HepG2 (cell line): ENCODE results near the gene HMG20B. TPM values are rescaled to one million over a fixed set of nuclear protein-coding genes. Genes with fewer than 3 reads are reported as not detected.

Experiments
- ADNP ChIP-seq: sonication (generic); formaldehyde crosslinking; IDR thresholded peaks from 2 replicates; pipeline ENCODE4 v1.4.0; 2020; ENCODE audit warnings: missing genetic modification reagents
- FOXC1 ChIP-seq: sonication (generic); formaldehyde crosslinking; IDR thresholded peaks from 2 replicates; pipeline ENCODE4 v1.8.0; 2022; ENCODE audit warnings: mild to moderate bottlenecking, missing genetic modification reagents, borderline replicate concordance
- KDM3A ChIP-seq: IDR thresholded peaks from 2 replicates; pipeline ENCODE4 v1.6.1; 2018; ENCODE audit warnings: low read depth, missing compliant biosample characterization
- MAF1 ChIP-seq: sonication (generic); formaldehyde crosslinking; IDR thresholded peaks from 2 replicates; pipeline ENCODE4 v1.5.0; 2020; ENCODE audit warnings: missing genetic modification reagents, borderline replicate concordance
- MED1 ChIP-seq: sonication (generic); formaldehyde crosslinking; IDR thresholded peaks from 2 replicates; pipeline ENCODE4 v1.4.0; 2020; ENCODE audit warnings: missing genetic modification reagents
- MIXL1 ChIP-seq: IDR thresholded peaks from 2 replicates; pipeline ENCODE4 v1.6.1; 2016
- ZNF253 ChIP-seq: sonication (generic); formaldehyde crosslinking; IDR thresholded peaks from 2 replicates; pipeline ENCODE4 v1.8.0; 2022; ENCODE audit warnings: mild to moderate bottlenecking, missing genetic modification reagents, borderline replicate concordance
- ZNF598 ChIP-seq: sonication (generic); formaldehyde crosslinking; IDR thresholded peaks from 2 replicates; pipeline ENCODE4 v1.5.1; 2020; ENCODE audit warnings: mild to moderate bottlenecking, missing genetic modification reagents, borderline replicate concordance
- ZNF674 ChIP-seq: sonication (generic); formaldehyde crosslinking; IDR thresholded peaks from 2 replicates; pipeline ENCODE4 v1.5.0; 2020; ENCODE audit warnings: low read depth, mild to moderate bottlenecking, missing genetic modification reagents
- ZNF781 ChIP-seq: sonication (generic); formaldehyde crosslinking; IDR thresholded peaks from 2 replicates; pipeline ENCODE4 v1.5.1; 2020; ENCODE audit warnings: borderline replicate concordance, mild to moderate bottlenecking, missing genetic modification reagents; ENCODE audit errors: not compliant biosample characterization
- ZNF841 ChIP-seq: sonication (generic); formaldehyde crosslinking; IDR thresholded peaks from 2 replicates; pipeline ENCODE4 v1.8.1; 2023; ENCODE audit warnings: missing genetic modification reagents, borderline replicate concordance
- polyA plus RNA-seq, 8 experiments: library from polyadenylated mRNA; depleted of rRNA in 3 of 8; stranded (reverse) in 7 of 8; unstranded in 1 of 8; fragments of >200 nt; fragmentation: Illumina TruSeq in 4 of 8; extraction: Trizol in 4 of 8; gene quantifications; 2 replicates each; pipeline versions ENCODE4 v1.2.1 to v1.2.3, GENCODE V29; 2011 to 2016; ENCODE audit warnings: low read depth in 4 of 8, missing spikeins in 1 of 8, mixed read lengths in 1 of 8; ENCODE audit not compliant: insufficient read depth in 1 of 8
- total RNA-seq, 5 experiments: library from RNA; depleted of rRNA; stranded (reverse); fragments of >200 nt; fragmentation: Illumina TruSeq; extraction: Trizol; gene quantifications; 2 replicates each; pipeline ENCODE4 v1.2.3, GENCODE V29; 2016; ENCODE audit warnings: low read depth in 1 of 5
- TF ChIP-seq, protein P1 (sequence below): sonication (generic); formaldehyde crosslinking; IDR thresholded peaks from 2 replicates; pipeline ENCODE4 v1.4.0; 2020; ENCODE audit warnings: missing genetic modification reagents, mild to moderate bottlenecking, borderline replicate concordance
- TF ChIP-seq, protein P2 (sequence below): fragments of 450-650 bp; IDR thresholded peaks from 2 replicates; pipeline ENCODE4 v1.6.1; 2017
- TF ChIP-seq, protein P3 (sequence below): fragments of 450-650 bp; IDR thresholded peaks from 2 replicates; pipeline ENCODE4 v1.6.1; 2016
- TF ChIP-seq, protein P4 (sequence below): sonication (generic); formaldehyde crosslinking; IDR thresholded peaks from 2 replicates; pipeline ENCODE4 v1.8.1; 2022; ENCODE audit warnings: low read depth, mild to moderate bottlenecking, missing genetic modification reagents
- TF ChIP-seq, protein P5 (sequence below): sonication (generic); formaldehyde crosslinking; IDR thresholded peaks from 2 replicates; pipeline ENCODE4 v1.4.0; 2020; ENCODE audit warnings: missing genetic modification reagents, mild to moderate bottlenecking, borderline replicate concordance

Gene HMG20B
- total and polyA plus RNA-seq, 2 of the 13 experiments (the other 11 are each of a cell fraction or from before 2014, with no cell fraction given): 23.9 to 29.2 TPM

DNA sequence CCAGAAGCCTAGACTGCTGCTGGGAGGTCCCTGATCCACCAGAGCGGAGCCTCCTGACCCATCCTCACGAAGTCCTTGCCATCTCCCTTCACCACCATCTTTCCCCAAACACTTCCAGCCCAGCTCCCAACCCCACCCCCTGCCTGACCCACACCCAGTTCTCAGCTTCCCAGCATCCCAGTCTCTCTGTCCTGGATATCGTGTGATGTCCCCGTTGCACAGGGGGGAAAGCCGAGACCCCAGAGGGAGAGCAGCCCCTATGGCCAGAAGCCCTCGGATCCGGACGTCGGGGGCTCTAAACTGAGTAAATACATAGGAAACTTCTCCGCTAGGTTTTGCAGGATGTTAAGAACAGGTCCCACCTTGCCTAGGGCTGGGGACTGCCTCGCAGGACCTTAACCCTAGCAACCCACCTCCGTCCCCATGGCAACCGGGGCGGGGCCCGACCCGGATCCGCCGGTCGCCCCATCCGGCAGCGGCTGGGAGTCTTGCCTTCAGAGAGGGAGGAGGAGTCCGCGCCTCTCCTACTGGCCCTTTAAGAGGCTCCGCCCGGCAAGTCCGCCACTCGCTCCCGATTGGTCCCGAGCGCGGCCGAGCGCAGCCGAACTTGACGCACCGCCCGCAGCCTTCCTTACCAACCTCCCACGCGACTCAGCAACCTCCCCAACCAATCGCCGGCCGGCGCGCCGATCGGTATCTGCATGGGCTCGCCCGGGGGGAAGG, 451 bp upstream of the HMG20B start (continued):
- TF ChIP-seq, protein P1, sequence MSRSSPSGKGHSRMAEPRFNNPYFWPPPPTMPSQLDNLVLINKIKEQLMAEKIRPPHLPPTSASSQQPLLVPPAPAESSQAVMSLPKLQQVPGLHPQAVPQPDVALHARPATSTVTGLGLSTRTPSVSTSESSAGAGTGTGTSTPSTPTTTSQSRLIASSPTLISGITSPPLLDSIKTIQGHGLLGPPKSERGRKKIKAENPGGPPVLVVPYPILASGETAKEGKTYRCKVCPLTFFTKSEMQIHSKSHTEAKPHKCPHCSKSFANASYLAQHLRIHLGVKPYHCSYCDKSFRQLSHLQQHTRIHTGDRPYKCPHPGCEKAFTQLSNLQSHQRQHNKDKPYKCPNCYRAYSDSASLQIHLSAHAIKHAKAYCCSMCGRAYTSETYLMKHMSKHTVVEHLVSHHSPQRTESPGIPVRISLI: no peak
- TF ChIP-seq ZNF781 (CRISPR knock-in tag): peak; percentile 30
- no peak for TF ChIP-seq MAF1 (CRISPR knock-in tag)
- TF ChIP-seq MED1 (CRISPR knock-in tag): no peak
- TF ChIP-seq, protein P2, sequence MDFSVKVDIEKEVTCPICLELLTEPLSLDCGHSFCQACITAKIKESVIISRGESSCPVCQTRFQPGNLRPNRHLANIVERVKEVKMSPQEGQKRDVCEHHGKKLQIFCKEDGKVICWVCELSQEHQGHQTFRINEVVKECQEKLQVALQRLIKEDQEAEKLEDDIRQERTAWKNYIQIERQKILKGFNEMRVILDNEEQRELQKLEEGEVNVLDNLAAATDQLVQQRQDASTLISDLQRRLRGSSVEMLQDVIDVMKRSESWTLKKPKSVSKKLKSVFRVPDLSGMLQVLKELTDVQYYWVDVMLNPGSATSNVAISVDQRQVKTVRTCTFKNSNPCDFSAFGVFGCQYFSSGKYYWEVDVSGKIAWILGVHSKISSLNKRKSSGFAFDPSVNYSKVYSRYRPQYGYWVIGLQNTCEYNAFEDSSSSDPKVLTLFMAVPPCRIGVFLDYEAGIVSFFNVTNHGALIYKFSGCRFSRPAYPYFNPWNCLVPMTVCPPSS: no peak
- no peak for TF ChIP-seq MIXL1
- no peak for TF ChIP-seq ZNF598 (CRISPR knock-in tag)
- TF ChIP-seq ZNF674 (CRISPR knock-in tag): no peak
- TF ChIP-seq, protein P3, sequence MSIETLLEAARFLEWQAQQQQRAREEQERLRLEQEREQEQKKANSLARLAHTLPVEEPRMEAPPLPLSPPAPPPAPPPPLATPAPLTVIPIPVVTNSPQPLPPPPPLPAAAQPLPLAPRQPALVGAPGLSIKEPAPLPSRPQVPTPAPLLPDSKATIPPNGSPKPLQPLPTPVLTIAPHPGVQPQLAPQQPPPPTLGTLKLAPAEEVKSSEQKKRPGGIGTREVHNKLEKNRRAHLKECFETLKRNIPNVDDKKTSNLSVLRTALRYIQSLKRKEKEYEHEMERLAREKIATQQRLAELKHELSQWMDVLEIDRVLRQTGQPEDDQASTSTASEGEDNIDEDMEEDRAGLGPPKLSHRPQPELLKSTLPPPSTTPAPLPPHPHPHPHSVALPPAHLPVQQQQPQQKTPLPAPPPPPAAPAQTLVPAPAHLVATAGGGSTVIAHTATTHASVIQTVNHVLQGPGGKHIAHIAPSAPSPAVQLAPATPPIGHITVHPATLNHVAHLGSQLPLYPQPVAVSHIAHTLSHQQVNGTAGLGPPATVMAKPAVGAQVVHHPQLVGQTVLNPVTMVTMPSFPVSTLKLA: 0 out of 2 replicates have a peak, but pooled peaks have one; percentile 14
- no peak for TF ChIP-seq ADNP (CRISPR knock-in tag)
- TF ChIP-seq ZNF841 (CRISPR knock-in tag): no peak
- no peak for TF ChIP-seq ZNF253 (CRISPR knock-in tag)
- TF ChIP-seq, protein P4, sequence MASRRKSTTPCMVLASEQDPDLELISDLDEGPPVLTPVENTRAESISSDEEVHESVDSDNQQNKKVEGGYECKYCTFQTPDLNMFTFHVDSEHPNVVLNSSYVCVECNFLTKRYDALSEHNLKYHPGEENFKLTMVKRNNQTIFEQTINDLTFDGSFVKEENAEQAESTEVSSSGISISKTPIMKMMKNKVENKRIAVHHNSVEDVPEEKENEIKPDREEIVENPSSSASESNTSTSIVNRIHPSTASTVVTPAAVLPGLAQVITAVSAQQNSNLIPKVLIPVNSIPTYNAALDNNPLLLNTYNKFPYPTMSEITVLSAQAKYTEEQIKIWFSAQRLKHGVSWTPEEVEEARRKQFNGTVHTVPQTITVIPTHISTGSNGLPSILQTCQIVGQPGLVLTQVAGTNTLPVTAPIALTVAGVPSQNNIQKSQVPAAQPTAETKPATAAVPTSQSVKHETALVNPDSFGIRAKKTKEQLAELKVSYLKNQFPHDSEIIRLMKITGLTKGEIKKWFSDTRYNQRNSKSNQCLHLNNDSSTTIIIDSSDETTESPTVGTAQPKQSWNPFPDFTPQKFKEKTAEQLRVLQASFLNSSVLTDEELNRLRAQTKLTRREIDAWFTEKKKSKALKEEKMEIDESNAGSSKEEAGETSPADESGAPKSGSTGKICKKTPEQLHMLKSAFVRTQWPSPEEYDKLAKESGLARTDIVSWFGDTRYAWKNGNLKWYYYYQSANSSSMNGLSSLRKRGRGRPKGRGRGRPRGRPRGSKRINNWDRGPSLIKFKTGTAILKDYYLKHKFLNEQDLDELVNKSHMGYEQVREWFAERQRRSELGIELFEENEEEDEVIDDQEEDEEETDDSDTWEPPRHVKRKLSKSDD (CRISPR knock-in tag): no peak
- TF ChIP-seq FOXC1 (CRISPR knock-in tag): no peak
- TF ChIP-seq KDM3A (CRISPR knock-in tag): no peak
- TF ChIP-seq, protein P5, sequence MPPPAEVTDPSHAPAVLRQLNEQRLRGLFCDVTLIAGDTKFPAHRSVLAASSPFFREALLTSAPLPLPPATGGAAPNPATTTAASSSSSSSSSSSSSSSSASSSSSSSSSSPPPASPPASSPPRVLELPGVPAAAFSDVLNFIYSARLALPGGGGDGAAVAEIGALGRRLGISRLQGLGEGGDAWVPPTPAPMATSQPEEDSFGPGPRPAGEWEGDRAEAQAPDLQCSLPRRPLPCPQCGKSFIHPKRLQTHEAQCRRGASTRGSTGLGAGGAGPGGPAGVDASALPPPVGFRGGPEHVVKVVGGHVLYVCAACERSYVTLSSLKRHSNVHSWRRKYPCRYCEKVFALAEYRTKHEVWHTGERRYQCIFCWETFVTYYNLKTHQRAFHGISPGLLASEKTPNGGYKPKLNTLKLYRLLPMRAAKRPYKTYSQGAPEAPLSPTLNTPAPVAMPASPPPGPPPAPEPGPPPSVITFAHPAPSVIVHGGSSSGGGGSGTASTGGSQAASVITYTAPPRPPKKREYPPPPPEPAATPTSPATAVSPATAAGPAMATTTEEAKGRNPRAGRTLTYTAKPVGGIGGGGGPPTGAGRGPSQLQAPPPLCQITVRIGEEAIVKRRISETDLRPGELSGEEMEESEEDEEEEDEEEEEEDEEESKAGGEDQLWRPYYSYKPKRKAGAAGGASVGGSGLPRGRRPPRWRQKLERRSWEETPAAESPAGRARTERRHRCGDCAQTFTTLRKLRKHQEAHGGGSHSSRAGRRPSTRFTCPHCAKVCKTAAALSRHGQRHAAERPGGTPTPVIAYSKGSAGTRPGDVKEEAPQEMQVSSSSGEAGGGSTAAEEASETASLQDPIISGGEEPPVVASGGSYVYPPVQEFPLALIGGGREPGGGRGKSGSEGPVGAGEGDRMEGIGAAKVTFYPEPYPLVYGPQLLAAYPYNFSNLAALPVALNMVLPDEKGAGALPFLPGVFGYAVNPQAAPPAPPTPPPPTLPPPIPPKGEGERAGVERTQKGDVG (CRISPR knock-in tag): no peak
